ENCODE results near the gene FGF11.

The FGF11 gene

DNA sequence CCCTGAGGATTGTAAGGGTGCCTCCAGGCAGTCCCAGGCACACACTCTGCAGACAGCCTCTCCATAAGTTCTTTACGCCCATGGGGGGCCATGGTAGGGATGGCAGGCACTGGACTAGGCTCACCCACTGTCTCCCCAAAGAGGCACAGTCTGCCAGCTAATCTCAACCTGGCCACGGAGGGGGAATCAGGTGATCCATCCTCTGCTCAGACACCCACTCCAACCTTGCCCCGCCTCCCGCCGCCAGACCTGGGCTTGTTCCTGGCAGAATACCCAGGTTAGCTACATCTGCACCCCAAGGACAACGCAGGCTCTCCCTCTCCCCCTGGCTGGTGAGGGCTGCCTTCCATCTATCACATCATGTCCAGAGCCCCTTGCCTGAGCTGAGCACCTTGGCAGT is 30.4 kb upstream of the FGF11 start:
- DNase-seq, result no peak

DNA sequence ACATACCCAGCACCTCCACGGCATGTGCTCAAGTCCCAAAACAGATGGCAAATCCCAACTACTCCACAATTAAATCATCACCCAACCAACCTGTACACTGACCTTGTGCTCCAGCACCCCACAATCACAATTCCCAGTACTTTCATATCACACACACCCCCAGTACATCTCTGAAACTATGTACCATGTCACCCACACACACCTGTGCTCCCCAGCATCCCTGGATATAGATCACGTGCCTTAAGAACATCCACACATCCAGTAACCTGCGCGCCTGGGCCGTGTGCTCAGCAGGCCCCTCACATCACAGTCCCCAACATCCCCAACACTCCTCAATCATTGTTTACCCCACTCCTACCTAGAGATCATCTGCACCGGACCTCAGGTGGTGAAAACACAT is 29.6 kb upstream of the FGF11 start:
- no peak for DNase-seq

DNA sequence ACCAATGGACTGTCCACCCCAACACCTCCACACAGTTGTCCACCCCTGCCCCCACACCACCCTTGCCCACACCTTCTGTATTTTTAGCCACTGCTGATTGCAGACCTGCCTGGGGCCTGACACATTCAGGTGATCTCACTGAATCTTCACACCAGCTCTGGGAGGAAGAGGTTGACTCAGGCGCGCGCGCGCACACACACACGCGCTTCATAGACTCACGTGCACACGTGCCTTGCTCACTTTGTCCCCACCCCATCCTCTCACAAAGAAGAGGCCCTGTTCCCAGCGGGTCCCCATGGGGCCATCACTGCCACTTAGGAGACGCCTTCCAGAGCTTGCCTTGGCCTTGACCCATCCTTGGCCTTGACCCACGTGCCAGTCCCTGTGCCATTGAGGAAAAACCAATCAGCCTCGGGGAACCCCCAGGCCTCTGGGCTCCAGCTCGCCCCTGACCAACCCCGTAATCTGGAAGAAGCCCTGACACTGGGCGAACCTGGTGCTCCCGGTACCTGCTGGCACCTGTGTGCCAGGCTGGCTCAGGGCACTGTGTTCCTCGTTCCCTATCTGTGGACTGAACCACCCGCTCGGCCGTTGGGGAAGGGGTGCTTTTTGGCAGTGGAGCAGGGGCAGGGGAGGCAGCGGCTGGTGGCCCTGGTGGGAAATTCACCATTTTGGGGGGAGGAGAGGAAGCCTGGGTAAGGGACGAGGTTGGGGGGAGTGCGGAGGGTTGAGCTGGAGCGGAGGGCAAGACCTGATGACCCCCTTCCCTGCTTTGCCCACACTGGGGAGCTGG is 28.5 kb upstream of the FGF11 start:
- DNase-seq, result no peak

DNA sequence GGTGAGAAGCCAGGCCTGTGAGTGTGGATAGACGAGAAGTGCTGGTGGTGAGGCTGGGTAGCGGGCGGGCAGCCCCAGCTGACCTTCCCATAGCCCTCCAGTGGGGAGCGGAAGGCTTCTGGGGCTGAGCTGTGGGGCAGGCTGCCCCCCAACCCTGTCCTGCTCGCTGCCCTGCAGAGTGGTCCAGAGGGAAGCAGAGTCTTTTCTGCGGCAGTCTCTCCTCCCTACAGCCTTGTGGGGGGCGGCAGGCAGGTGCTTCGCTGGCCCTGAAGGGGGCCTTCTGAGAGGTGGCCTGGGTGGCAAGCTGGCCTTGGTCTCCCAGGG is 27.9 kb upstream of the FGF11 start:
- no peak for DNase-seq

DNA sequence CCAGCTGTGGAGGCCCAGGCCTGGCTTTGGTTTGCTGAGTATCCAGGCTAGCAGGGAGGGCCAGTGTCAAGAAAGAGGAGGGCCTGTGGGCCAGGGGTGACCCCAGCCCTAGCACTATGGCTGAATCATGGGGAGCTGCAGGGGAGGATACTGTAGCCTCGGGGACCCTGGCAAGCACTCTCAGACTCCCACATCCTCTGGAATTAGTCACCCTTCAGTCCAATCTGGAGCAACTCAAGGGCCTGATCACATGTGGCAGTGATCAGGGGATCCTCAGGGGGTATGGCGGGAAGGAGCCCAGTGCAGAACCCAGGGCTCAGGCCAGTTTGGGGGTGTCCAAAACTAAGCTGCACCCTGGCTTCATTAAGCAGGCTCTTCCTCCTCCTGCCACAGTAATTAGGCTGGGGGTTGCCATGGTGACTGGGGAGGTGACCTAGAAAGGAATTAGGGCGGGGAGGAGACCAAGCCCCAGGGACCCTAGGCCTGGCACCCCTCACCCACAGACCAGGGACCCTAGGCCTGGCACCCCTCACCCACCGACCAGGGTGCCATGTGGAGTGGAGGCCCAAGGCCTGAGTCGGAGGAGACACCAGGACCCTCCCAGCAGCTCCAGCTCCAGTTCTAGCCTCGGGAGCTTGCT is 25.8 kb upstream of the FGF11 start:
- no peak for DNase-seq

DNA sequence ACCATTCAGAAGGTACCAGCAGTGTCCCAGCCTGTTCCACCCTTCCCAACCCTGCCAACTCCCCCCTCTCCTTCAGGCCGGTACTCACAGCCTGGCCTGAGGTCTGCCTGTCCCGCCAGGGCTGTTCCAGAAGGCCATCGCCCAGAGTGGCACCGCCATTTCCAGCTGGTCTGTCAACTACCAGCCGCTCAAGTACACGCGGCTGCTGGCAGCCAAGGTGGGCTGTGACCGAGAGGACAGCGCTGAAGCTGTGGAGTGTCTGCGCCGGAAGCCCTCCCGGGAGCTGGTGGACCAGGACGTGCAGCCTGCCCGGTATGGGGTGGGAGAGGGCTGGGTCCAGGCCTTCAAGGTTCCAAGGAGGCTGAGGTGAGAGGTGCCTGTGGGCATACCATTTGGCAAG is 24.5 kb upstream of the FGF11 start:
- no peak for DNase-seq

DNA sequence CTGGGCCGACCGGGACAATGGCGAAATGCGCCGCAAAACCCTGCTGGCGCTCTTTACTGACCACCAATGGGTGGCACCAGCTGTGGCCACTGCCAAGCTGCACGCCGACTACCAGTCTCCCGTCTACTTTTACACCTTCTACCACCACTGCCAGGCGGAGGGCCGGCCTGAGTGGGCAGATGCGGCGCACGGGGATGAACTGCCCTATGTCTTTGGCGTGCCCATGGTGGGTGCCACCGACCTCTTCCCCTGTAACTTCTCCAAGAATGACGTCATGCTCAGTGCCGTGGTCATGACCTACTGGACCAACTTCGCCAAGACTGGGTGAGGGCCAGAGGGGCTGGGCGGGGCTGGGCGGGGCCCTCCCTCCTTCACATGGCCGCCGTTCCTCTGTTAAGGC is 23.5 kb upstream of the FGF11 start:
- DNase-seq, result no peak

DNA sequence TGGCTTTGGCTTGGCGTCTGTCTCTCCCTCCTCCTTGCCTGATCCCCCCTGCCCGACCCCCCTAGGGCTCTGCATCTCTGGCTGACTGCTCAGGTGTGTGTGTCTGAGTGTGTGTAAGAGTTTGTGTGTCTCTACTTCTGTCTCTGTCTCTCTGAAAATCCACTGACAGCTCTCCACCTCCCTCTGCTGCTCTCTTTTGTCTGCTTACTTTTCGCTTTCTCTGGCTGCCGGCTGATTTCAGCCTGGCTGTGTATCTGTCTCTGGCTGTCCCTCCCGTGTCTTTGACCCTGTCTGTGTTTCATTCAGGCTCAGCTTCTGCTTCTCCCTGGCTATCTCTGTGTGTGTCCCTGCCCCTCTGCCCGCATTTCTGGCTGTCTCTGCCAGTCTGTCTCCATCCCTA is 23.0 kb upstream of the FGF11 start:
- DNase-seq, result no peak

DNA sequence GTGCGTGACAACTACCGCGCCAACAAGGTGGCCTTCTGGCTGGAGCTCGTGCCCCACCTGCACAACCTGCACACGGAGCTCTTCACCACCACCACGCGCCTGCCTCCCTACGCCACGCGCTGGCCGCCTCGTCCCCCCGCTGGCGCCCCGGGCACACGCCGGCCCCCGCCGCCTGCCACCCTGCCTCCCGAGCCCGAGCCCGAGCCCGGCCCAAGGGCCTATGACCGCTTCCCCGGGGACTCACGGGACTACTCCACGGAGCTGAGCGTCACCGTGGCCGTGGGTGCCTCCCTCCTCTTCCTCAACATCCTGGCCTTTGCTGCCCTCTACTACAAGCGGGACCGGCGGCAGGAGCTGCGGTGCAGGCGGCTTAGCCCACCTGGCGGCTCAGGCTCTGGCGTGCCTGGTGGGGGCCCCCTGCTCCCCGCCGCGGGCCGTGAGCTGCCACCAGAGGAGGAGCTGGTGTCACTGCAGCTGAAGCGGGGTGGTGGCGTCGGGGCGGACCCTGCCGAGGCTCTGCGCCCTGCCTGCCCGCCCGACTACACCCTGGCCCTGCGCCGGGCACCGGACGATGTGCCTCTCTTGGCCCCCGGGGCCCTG is 22.2 kb upstream of the FGF11 start:
- no peak for DNase-seq

- DNase-seq, result no peak
Observed at GRCh38 chr17:7418472-7419152, 20.7 kb upstream of the FGF11 start.

DNA sequence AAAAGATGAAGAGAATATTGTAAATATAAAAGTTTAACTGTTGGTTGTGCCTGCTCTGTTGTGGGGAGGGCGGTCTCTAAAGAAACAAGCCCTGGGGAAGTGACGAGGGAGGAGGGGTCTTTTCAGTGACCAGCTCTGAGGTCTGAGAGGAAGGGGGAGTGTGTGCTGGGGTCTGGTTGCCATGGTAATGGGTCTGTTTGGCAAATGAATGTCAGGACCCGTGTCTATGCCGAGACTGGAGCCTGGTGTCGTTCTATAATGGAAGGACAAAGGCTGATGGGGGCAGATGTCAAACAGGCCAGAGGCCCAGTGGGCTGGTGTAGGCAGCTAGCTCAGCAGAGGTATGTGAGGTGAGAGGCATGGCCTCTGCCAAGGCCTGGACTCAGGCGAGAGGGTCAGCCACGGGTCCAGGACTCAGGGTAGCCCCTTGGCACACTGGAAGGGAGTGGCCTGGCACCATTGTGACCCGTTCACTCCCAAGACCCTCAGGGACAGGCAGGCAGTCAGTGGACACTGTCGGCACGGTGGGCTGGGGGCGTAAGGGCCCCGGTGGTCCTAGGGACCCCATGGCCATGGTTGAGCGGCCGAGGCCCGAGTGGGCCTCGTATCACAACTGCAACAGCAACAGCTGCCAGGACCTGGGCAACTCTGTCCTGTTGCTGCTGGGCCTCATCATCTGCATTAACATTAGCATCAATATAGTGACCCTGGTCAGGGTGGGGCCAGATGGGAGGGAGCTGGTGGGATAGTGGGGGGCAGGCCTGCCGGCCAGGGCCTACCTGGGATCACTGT is 19.3 kb upstream of the FGF11 start, which contains the start of gene SPEM1:
SPEM1 (plus strand) TSS at position 506 of the 792 bp plus-strand sequence; CDS start at position 567, 61 bp downstream.
- DNase-seq, result no peak

- no peak for DNase-seq
Observed at GRCh38 chr17:7421186-7421585, 18.1 kb upstream of the FGF11 start.

GRCh38 chr17:7423679-7424078 is 15.6 kb upstream of the FGF11 start:
- DNase-seq, result no peak

- DNase-seq, result no peak
Observed at GRCh38 chr17:7425316-7425715, 14.0 kb upstream of the FGF11 start, which contains the start of gene SPEM2. TSS of gene SPEM2 (plus strand) at chr17:7425616. CDS start at chr17:7425689, 73 bp downstream.

DNA sequence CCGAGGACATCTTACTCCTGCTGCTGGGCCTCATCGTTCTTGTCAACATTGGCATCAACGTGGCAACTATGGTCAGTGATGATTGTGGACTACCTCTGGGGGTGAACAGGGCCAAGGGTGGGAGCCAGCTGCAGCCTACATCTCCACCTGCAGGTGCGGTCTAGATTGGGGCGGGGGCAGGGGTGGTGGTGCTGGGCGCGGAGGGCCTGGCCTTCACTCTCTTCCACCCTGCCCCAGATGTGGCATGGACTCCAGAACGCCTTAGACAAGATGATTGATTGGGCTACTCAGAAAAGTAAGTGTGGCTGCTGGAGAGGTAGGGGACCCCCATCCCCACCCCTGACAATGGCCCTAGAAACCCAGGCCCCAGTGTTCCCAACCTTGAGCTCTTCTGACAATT is 13.6 kb upstream of the FGF11 start:
- DNase-seq, result no peak

DNA sequence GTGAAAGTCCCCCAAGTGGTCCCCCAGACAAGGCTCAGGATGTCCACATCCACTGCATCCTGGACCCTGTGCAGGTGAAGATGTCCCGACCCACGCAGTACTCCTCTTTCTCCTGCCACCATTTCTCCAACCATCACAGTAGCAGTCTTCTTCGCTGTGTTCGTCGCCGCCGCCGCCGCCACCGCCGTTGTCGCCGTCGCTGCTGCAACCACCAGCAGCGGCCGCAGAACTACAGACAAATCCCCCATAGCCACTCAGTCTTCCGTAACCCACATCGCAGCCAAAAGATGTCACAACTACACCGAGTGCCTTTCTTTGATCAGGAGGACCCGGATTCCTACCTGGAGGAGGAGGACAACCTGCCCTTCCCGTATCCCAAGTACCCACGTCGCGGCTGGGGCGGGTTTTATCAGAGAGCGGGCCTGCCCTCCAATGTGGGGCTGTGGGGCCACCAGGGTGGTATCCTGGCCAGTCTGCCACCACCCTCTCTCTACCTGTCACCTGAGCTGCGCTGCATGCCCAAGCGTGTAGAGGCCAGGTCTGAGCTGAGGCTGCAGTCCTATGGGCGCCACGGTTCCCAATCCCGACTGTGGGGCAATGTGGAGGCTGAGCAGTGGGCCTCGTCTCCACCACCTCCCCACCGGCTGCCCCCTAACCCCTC is 13.0 kb upstream of the FGF11 start:
- no peak for DNase-seq

DNA sequence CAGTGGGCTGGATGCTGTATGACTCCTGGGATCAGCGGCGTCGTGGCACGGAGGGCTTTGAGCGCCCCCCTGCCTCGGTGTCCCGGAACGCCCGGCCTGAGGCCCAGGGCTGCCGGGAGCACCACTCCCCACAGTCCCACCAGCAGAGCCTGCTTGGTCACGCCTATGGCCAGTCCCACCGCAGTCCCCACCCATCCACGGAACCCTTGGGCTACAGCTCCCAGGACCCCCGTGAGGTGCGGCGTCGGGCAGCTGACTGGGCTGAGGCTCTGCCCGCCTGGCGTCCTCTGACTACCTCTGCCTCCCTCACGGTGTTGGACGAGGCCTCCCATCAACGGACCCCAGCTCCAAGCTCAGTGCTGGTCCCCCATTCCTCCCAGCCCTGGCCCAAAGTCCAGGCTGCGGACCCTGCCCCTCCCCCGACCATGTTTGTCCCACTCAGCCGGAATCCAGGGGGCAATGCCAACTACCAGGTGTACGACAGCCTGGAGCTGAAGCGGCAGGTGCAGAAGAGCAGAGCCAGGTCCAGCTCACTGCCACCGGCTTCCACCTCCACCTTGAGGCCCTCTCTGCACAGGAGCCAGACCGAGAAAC is 12.3 kb upstream of the FGF11 start:
- no peak for DNase-seq

DNA sequence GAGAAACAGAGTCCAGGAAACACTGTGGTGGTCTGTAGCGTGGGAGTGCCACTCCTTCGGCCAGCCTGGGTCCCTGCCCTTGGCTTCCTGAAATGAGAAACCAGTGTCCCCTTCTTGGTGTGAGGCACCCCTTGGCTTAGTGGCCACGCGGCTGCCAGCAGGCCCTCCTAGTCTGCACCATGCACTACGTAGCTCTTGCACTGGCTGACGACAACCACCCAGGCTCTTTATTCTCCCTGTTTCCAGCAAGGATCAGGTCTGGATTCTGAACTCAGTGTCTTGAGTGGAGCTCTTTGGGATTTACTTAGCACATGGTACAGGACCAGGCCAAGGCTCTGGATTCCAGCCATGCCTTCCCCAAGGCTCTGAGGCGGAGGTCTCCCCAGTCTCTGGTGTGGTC is 11.8 kb upstream of the FGF11 start:
- no peak for DNase-seq

- no peak for DNase-seq
Observed at GRCh38 chr17:7428557-7428956, 10.8 kb upstream of the FGF11 start, which contains the start of gene SPEM3. TSS of gene SPEM3 (plus strand) at chr17:7428857. CDS start at chr17:7428903, 46 bp downstream.

DNA sequence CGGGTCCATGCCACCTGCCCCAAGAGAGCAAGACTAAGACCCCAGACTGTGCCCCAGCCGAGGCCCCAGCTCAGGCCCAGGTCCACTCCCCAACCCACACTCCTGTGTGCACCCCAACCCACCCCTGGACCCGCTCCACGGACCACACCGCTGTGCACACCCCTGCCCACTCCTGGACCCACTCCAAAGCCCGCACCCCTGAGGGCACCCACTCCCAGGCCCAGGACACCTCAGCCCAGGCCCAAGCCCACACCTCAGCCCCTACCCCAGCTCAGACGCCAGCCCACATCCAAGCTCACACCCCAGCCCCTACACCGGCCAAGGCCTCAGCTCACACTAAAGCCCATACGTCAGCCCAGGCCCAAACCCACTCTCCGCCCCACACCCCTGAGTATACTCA is 9.6 kb upstream of the FGF11 start:
- no peak for DNase-seq

- no peak for DNase-seq
Observed at GRCh38 chr17:7431231-7431630, 8.1 kb upstream of the FGF11 start.

GRCh38 chr17:7432296-7432695 is 7.0 kb upstream of the FGF11 start:
- DNase-seq, result no peak
